Stimulated activated CD8-positive, alpha-beta memory T cell treated with anti-CD3 and anti-CD28 coated beads, Interleukin-7, amount 100 ng/mL, for 24 hours (primary cell): ENCODE results near the gene XAB2.

ENCODE experiments used
- DNase-seq: peaks from one replicate; pipeline ENCODE4 v3.0.0-alpha.2; 2020; ENCODE audit warnings: low read depth

XAB2 gene

GRCh38 chr19:7629347-7630054, at the start of gene XAB2, which contains the start of gene PET100:
Gene XAB2 (minus strand): TSS chr19:7629545. CDS start chr19:7629527, 18 bp downstream.
Gene PET100 (plus strand): TSS chr19:7629793. CDS start chr19:7629834, 41 bp downstream.
- peak; percentile 81 for DNase-seq

GRCh38 chr19:7677669-7678311, 48.4 kb upstream of the XAB2 start:
- no peak for DNase-seq

- no peak for DNase-seq
Observed at GRCh38 chr19:7676854-7677253, 47.5 kb upstream of the XAB2 start, which contains the start of gene MCEMP1. Gene MCEMP1 (plus strand): TSS chr19:7677090. CDS start chr19:7677121, 31 bp downstream.

GRCh38 chr19:7676376-7676775, 47.0 kb upstream of the XAB2 start:
- DNase-seq = no peak

- DNase-seq = no peak
Observed at GRCh38 chr19:7674010-7675005, 45.0 kb upstream of the XAB2 start.

- no peak for DNase-seq
Observed at GRCh38 chr19:7672522-7672921, 43.2 kb upstream of the XAB2 start.

- DNase-seq = no peak
Observed at GRCh38 chr19:7670790-7671189, 41.4 kb upstream of the XAB2 start.

GRCh38 chr19:7670150-7670783, 40.9 kb upstream of the XAB2 start:
- no peak for DNase-seq

- DNase-seq = no peak
Observed at GRCh38 chr19:7669641-7670040, 40.3 kb upstream of the XAB2 start.

GRCh38 chr19:7668842-7669241, 39.5 kb upstream of the XAB2 start, which contains the start of gene RETN:
Gene RETN (plus strand): TSS chr19:7669049. CDS start chr19:7669327, 278 bp downstream.
- no peak for DNase-seq

GRCh38 chr19:7665076-7665475, 35.7 kb upstream of the XAB2 start:
- no peak for DNase-seq

GRCh38 chr19:7663706-7664105, 34.4 kb upstream of the XAB2 start:
- no peak for DNase-seq

GRCh38 chr19:7662657-7663056, 33.3 kb upstream of the XAB2 start:
- DNase-seq = no peak

- no peak for DNase-seq
Observed at GRCh38 chr19:7661744-7662538, 32.6 kb upstream of the XAB2 start.

GRCh38 chr19:7658219-7658686, 28.9 kb upstream of the XAB2 start:
- DNase-seq = no peak

GRCh38 chr19:7657131-7657751, 27.9 kb upstream of the XAB2 start:
- DNase-seq = no peak

- no peak for DNase-seq
Observed at GRCh38 chr19:7655581-7655980, 26.2 kb upstream of the XAB2 start.

- DNase-seq = no peak
Observed at GRCh38 chr19:7654401-7654800, 25.1 kb upstream of the XAB2 start.

GRCh38 chr19:7652061-7652641, 22.8 kb upstream of the XAB2 start:
- peak; percentile 72 for DNase-seq

- no peak for DNase-seq
Observed at GRCh38 chr19:7650148-7650547, 20.8 kb upstream of the XAB2 start.
